KOPT-K1 (cell line): ENCODE results near the gene TAS2R60.

Experiments
- H3K27ac ChIP-seq: fragments of 200-600 bp; sonication (generic); 2 replicates; pipeline ENCODE4 v1.5.1; 2016; ENCODE audit warnings: antibody characterized with exemption, mild to moderate bottlenecking, low read depth, low read length; ENCODE audit not compliant: poor library complexity, severe bottlenecking
- H3K36me3 ChIP-seq: fragments of 200-600 bp; sonication (generic); 2 replicates; pipeline ENCODE4 v1.5.1; 2017; ENCODE audit warnings: antibody characterized with exemption, mild to moderate bottlenecking, low read length, moderate library complexity; ENCODE audit not compliant: insufficient read depth
- H3K9me3 ChIP-seq: fragments of 200-600 bp; sonication (generic); 2 replicates; pipeline ENCODE4 v1.5.1; 2017; ENCODE audit warnings: antibody characterized with exemption, low read length, mild to moderate bottlenecking; ENCODE audit not compliant: insufficient read depth, poor library complexity, severe bottlenecking

Gene TAS2R60

GRCh38 chr7:143448429-143448828 is 5.2 kb downstream of the TAS2R60 start:
- Histone ChIP-seq H3K9me3 (no peaks in the 10 kb centered on the region), H3K27ac (no peak overlapping the region), H3K36me3 (no peaks in the 10 kb centered on the region)

GRCh38 chr7:143449793-143450192 is 6.5 kb downstream of the TAS2R60 start:
- no peaks in the 10 kb centered on the region for H3K9me3 ChIP-seq
- no peak overlapping the region for H3K27ac ChIP-seq
- H3K36me3 ChIP-seq = no peaks in the 10 kb centered on the region

DNA sequence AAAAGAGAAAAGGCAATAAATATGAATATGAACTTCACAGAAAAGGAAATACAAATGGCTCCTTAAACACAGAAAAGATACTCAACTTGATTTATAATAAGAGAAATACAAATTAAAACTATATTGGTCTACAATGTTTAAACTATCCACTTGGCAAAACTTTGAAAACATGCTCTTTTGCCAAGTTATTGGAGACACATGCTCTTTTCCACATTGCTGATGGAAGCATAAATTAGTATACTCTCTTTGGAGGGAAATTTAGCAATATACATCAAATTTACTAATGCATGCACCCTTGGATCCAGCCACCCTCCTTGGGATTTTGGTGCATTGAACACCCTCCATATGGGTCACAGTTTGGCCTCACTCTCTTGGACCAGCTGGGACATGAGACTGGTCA is 7.9 kb downstream of the TAS2R60 start:
- no peaks in the 10 kb centered on the region for H3K9me3 ChIP-seq
- H3K36me3 ChIP-seq = no peaks in the 10 kb centered on the region
- no peak overlapping the region for H3K27ac ChIP-seq

DNA sequence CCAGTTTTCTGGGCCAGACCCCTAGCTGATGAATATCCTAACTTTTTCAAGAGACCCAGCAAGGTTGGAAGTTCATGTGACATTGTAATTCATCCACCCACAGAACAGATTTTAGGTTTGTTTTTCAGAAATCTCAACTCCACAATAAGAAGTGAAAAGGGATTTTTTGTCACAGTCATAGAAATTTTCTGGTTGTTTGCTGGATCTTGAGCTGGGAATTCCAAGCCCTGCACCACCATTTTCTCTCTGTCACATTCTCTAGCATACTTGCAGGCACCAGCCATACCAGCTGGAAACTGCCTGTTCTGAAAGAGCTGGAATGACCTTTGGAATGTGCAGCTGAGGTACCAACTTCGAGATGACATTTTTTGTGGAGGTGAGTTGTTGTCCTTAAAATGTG is 8.5 kb downstream of the TAS2R60 start:
- H3K36me3 ChIP-seq = no peaks in the 10 kb centered on the region
- H3K9me3 ChIP-seq = no peaks in the 10 kb centered on the region
- no peak overlapping the region for H3K27ac ChIP-seq

GRCh38 chr7:143452495-143452894 is 9.2 kb downstream of the TAS2R60 start:
- H3K9me3 ChIP-seq = no peaks in the 10 kb centered on the region
- no peak overlapping the region for H3K27ac ChIP-seq
- H3K36me3 ChIP-seq = no peaks in the 10 kb centered on the region

DNA sequence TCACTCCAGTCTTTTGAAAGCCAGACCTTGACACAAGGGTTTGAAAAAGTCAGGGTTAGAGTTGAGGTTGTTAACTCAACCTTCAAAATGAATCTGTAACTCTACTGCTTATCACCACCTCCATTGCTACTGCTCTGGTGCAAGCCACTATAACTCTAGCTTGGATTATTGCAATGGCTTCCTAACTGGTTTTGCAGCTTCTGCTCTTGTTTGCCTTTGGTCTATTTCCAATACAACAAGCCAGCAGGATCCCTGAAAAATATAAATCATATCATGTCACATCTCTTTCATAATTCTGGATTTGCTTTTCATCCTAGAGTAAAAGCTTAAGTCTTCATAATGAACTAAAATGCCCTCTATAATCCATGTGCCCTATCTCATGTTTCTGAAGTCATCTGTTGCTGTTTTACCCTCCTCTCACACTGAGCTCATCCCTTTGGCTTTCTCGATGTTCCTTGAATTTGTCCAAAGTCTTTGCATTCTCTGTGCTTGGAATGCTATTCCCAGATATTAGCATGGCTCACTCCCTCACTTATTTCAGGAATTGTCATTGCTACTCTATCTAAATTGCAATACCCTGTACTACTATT is 10.9 kb downstream of the TAS2R60 start:
- Histone ChIP-seq H3K9me3 (no peaks in the 10 kb centered on the region), H3K27ac (no peak overlapping the region), H3K36me3 (no peaks in the 10 kb centered on the region)

- Histone ChIP-seq H3K27ac (no peak overlapping the region), H3K36me3 (no peaks in the 10 kb centered on the region), H3K9me3 (no peaks in the 10 kb centered on the region)
Measured at GRCh38 chr7:143455491-143455890, 12.2 kb downstream of the TAS2R60 start.

GRCh38 chr7:143455942-143456341 is 12.7 kb downstream of the TAS2R60 start:
- Histone ChIP-seq H3K36me3 (no peaks in the 10 kb centered on the region), H3K27ac (no peak overlapping the region)

GRCh38 chr7:143456992-143457793 is 13.9 kb downstream of the TAS2R60 start:
- H3K27ac ChIP-seq = no peak overlapping the region

More at GRCh38 chr7:143455942-143456341, 12.7 kb downstream of the TAS2R60 start:
- no peaks in the 10 kb centered on the region for H3K9me3 ChIP-seq

DNA sequence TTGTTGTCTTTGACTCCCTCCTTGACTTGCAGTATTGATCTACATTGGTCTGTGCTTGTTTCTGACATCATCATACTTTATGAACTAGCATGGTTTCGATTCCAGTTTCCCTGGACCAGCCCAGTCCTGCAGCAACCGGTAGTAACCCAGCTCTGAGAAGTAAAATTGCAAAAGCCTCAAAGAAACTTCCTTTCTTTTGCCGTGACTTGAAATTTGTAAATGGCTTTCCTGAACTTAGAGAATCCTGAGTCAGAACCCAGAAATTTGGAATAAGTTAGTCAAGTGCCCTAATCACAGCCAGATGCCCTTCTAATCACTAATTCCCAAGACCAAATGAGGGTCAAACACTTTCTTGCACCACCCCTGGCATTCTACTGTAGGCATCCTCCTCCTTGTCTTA is 15.0 kb downstream of the TAS2R60 start:
- H3K9me3 ChIP-seq = peaks cover 8% of the 10 kb centered on the region
- no peaks in the 10 kb centered on the region for H3K36me3 ChIP-seq
- H3K27ac ChIP-seq = no peak overlapping the region

More at GRCh38 chr7:143456992-143457793, 13.9 kb downstream of the TAS2R60 start:
- H3K9me3 ChIP-seq = peaks cover 7% of the 10 kb centered on the region
- H3K36me3 ChIP-seq = no peaks in the 10 kb centered on the region

DNA sequence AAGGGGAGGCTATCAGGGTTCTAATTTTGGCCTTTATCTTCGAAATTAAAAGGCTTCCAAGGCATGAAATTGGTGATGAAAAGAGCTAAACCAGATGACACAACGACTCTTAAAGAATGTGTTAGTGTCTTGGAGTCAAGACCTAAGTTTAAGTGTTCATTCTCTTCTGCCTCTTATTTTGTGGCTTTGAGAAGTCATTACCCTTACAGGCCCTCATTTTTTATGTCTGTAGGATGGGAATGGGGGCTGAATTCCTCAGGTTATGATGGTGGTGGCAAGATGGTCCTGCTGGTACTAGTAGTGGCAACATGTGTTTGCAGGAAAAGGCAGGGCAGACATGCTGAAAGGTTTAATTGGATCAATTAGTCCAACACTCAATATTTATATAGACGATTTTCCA is 15.4 kb downstream of the TAS2R60 start:
- Histone ChIP-seq H3K9me3 (peaks cover 8% of the 10 kb centered on the region), H3K36me3 (no peaks in the 10 kb centered on the region), H3K27ac (no peak overlapping the region)

DNA sequence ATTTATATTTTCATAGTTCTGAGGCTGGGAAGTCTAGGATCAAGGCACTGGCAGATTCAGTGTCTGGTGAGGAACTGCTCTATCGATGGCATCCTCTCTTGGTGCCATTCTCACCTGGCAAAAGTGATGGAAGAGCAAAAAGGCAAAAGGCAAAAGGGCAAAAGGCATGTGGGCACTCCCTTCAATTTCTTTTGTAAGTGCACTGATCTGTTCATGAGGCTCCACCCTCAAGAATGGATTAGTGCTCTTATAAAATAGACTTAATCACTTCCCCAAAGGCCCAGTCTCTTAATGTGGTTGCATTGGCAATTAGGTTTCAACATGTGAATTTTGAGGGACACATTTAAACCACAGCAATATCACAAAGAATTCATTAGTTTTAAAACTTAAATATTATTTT is 16.1 kb downstream of the TAS2R60 start:
- Histone ChIP-seq H3K9me3 (peaks cover 8% of the 10 kb centered on the region), H3K27ac (no peak overlapping the region), H3K36me3 (no peaks in the 10 kb centered on the region)

DNA sequence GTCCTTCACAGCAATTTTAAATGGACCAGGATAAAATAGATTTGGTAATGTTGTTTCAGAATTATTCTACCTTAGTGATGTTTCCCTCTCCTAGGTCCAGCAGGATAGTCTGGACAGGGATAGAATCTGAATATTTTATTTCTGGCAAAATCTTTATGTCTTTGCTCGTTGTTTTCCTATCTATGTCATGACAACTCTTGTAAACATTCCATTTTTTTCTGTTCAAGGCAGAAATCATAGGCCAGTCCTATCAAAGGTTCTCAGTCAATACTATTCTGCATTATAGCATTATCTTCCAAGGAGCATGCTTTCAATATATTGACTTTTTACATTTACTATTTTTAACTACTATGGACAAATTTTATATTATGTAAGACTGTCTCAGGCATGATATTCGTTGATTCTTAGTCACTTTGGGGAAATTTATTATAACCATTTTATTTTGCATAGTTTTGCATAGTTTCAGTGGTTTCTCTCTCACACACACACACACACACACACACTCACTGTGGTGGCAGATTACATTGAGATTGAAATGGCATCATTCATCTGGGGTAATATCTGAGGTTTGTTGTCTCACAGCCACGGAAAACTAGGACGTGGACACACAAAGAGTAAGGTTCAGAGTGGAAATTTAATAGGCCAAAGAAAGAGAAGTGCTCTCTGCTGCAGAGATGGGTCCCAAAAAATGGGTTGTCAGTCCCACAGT is 17.2 kb downstream of the TAS2R60 start:
- H3K36me3 ChIP-seq = no peaks in the 10 kb centered on the region
- no peak overlapping the region for H3K27ac ChIP-seq
- H3K9me3 ChIP-seq = peaks cover 8% of the 10 kb centered on the region

GRCh38 chr7:143462045-143462444 is 18.8 kb downstream of the TAS2R60 start:
- H3K36me3 ChIP-seq = no peaks in the 10 kb centered on the region

DNA sequence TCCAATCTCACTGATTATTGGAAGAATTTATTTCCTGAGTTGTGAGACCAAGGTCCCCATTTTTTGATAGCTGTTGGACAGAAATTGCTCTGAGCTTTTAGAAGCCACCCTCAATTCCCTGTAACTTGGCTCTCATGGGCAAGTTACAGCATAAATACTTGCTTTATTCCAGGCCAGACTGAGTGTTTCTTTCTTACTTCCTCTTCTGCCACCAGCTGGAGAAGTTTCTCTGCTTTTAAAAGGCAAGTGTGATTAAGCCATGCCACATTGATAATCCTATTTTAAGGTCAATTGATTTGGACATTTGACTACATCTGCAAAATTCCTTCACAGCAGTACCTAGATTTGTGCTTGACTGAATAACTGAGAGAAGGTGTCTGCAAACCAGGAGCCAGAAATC is 20.3 kb downstream of the TAS2R60 start:
- Histone ChIP-seq H3K27ac (no peak overlapping the region), H3K9me3 (peaks cover 8% of the 10 kb centered on the region), H3K36me3 (no peaks in the 10 kb centered on the region)

More at GRCh38 chr7:143462045-143462444, 18.8 kb downstream of the TAS2R60 start:
- H3K27ac ChIP-seq = no peak overlapping the region
- H3K9me3 ChIP-seq = peaks cover 8% of the 10 kb centered on the region
